K562 (cell line): ENCODE data around the gene LCN12. TPM values are rescaled to one million over a fixed set of nuclear protein-coding genes. Genes with fewer than 3 reads are reported as not detected.
A peak's percentile ranks its signal among the peaks of the same experiment; 100 is the strongest.

Experiments
- ATF1 ChIP-seq, 2 experiments: fragments of 450-650 bp in 1 of 2; IDR thresholded peaks; 2 replicates each; pipeline ENCODE4 v1.6.1; 2016; ENCODE audit warnings: missing compliant biosample characterization in 1 of 2, missing genetic modification characterization in 1 of 2
- DDX20 ChIP-seq: fragments of 450-650 bp; IDR thresholded peaks from 2 replicates; pipeline ENCODE4 v1.6.1; 2016; ENCODE audit warnings: missing genetic modification characterization, low read depth, mild to moderate bottlenecking, missing compliant biosample characterization, moderate library complexity
- HLTF ChIP-seq: fragments of 450-650 bp; IDR thresholded peaks from 2 replicates; pipeline ENCODE4 v1.6.1; 2016
- POLR2G ChIP-seq: fragments of 200-400 bp; formaldehyde crosslinking; IDR thresholded peaks from 2 replicates; pipeline ENCODE4 v1.6.1; 2017; ENCODE audit warnings: low read depth, mild to moderate bottlenecking, antibody characterized with exemption, low read length, moderate library complexity
- RAD21 ChIP-seq, 2 experiments: fragments of 250-450 bp in 1 of 2; fragments of 450-650 bp in 1 of 2; sonication (Bioruptor Pico) in 1 of 2; formaldehyde crosslinking in 1 of 2; IDR thresholded peaks in 1 of 2; conservative IDR thresholded peaks in 1 of 2; 2 replicates each; pipeline versions ENCODE4 v1.4.0 to v1.8.0; 2020 to 2022; ENCODE audit warnings: mild to moderate bottlenecking in 2 of 2, moderate library complexity in 1 of 2
- RB1 ChIP-seq: fragments of 450-650 bp; IDR thresholded peaks from 2 replicates; pipeline ENCODE4 v1.6.1; 2017; ENCODE audit warnings: low read depth, mild to moderate bottlenecking
- THRA ChIP-seq: fragments of 450-650 bp; IDR thresholded peaks from 2 replicates; pipeline ENCODE4 v1.6.1; 2017; ENCODE audit warnings: mild to moderate bottlenecking, moderate library complexity
- ZBTB34 ChIP-seq: fragments of 250-450 bp; sonication (Bioruptor Pico); IDR thresholded peaks from 2 replicates; pipeline ENCODE4 v1.8.0; 2021; ENCODE audit warnings: mild to moderate bottlenecking, moderate library complexity
- ZNF184 ChIP-seq: sonication (generic); formaldehyde crosslinking; IDR thresholded peaks from 2 replicates; pipeline ENCODE4 v1.5.0; 2020; ENCODE audit warnings: missing genetic modification reagents
- ZNF24 ChIP-seq: fragments of 450-650 bp; IDR thresholded peaks from 2 replicates; pipeline ENCODE4 v1.6.1; 2016
- polyA plus RNA-seq, 8 experiments: library from polyadenylated mRNA; depleted of rRNA in 4 of 8; stranded (reverse) in 5 of 8; unstranded in 3 of 8; fragments of >200 nt; fragmentation: Nextera tagmentation in 2 of 8; fragmentation: Illumina TruSeq in 1 of 8; extraction: Ambion mirVana in 2 of 8; extraction: Trizol in 1 of 8; gene quantifications; 2 replicates each; pipeline versions ENCODE4 v1.2.1 to v1.2.3, GENCODE V29; 2011 to 2014; ENCODE audit warnings: inconsistent platforms in 1 of 8, missing spikeins in 1 of 8
- total RNA-seq, 7 experiments: library from RNA; depleted of rRNA in 6 of 7; stranded (reverse); fragments of >200 nt in 6 of 7; fragmentation: Illumina TruSeq in 2 of 7; extraction: Trizol in 2 of 7; gene quantifications; 2 replicates each; pipeline versions ENCODE4 v1.2.1 to v1.2.3, GENCODE V29; 2011 to 2021; ENCODE audit warnings: low replicate concordance in 1 of 7
- TF ChIP-seq, protein P1 (sequence below): fragments of 250-450 bp; sonication (Bioruptor Pico); IDR thresholded peaks from 2 replicates; pipeline ENCODE4 v1.5.0; 2021; ENCODE audit warnings: mild to moderate bottlenecking, moderate library complexity
- TF ChIP-seq, protein P2 (sequence below): sonication (generic); formaldehyde crosslinking; IDR thresholded peaks from 2 replicates; pipeline ENCODE4 v1.8.0; 2022; ENCODE audit warnings: missing genetic modification reagents, mild to moderate bottlenecking, borderline replicate concordance

The LCN12 gene
- total and polyA plus RNA-seq, 9 of the 15 experiments (the other 6 are each of a cell fraction or from before 2014, with no cell fraction given), result 0.05 TPM; not detected in 8

DNA sequence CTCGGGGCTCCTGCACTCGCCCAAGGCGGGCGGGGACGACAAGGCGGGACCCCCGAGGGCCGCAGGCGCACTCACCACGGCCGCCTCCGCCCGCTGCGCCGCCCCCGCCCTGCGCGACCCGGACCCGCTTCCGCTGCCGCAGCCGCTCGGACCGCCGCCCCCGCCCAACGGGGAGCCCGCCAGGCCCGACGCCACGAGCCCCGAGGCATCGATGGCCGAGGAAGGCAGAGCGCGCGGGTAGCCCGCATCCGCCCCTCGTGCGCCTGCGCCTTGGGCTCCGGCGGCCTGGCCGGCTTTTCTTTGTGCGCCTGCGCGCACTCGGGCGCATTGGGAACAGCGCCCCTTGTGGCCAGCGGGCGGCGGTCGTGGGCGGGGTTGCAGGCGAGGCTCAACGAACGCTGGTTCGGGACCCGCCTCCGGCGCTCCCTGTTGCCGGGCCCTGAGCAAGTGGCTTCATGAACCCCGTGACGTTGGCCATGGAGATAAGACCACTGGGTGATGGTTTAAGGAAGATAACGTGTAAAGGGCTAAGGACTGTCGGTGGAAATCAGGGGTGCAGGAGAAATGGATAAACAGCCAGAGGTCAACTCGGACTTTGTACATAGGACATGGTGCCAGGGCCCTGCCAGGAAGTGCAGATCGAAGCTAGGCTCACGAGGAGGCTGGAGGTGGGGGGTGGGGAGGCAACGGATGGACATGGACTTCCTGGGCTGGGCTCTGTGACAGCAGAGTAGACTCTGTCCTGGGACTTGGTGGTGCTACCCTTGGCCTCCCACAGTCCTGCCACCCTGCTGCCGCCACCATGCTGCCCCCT, 7.3 kb upstream of the LCN12 start, which contains the start of the genes C8G and FBXW5 (continued):
- TF ChIP-seq ZBTB34 (CRISPR knock-in tag) (no peak), POLR2G (peak; percentile 66), DDX20 (tag) (no peak), ZNF184 (CRISPR knock-in tag) (no peak), ATF1 (CRISPR knock-in tag; IDR thresholded peaks at IDR 0.05) (0 out of 2 replicates have a peak, but pooled peaks have one; percentile 5), ATF1 (tag; IDR thresholded peaks at IDR 0.05) (peak; percentile 94), RAD21 (CRISPR knock-in tag; conservative IDR thresholded peaks at IDR 0.05 in 1 of 2, IDR thresholded peaks at IDR 0.05 in 1 of 2) (peak in 1 of 2 experiments; percentile 41; a peak in 2 of 4 replicates), HLTF (peak; percentile 75; the same call in 1 of the 2 replicates), ZNF24 (no peak), THRA (no peak), RB1 (peak; percentile 95)
- TF ChIP-seq, protein P1, sequence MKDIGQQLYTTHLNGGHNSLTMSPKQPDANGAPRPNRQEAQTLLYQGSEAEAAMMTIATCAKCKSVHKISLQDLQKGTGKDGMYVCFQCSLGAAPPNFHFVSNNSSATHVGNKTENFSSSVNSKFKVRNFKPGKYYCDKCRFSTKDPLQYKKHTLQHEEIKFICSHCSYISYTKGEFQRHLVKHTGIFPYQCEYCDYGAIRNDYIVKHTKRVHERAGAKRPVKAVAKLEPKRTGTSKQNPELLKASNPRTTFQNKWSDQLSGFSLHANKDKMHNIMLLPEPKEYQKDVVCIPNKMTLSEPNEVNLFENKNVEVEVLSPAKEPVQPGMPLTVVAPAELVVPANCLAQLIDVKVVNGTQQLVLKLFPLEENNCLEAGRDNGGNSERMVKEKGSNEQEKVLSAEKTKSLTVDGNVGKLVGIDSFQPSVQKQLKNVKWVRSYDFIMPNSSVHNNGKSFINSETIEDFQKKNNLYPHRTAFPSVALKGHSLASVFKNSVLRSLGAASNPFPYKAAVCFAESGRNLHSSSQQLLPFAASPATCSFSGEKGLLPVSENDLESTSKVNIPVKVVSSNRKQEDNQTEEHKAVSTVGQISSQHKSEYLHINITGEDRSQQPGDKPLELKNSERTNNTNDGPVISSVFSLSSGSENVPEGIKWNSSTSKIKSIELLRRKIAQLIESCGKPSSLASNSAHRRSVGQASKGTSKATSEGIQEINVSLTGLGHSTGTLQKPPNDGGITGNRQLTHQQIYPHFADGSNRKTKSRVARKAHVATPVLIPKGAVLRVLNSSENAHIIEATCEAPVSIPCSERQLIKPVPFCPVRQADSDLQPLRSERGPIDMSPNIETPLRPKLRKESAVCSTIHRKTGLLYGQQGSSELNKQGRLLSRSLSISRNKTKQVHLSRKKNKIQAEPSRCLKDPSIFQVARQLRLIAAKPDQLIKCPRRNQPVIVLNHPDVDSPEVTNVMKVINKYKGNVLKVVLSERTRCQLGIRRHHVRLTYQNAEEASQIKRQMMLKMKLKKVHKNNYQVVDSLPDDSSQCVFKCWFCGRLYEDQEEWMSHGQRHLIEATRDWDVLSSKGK (CRISPR knock-in tag), result no peak
- TF ChIP-seq, protein P2, sequence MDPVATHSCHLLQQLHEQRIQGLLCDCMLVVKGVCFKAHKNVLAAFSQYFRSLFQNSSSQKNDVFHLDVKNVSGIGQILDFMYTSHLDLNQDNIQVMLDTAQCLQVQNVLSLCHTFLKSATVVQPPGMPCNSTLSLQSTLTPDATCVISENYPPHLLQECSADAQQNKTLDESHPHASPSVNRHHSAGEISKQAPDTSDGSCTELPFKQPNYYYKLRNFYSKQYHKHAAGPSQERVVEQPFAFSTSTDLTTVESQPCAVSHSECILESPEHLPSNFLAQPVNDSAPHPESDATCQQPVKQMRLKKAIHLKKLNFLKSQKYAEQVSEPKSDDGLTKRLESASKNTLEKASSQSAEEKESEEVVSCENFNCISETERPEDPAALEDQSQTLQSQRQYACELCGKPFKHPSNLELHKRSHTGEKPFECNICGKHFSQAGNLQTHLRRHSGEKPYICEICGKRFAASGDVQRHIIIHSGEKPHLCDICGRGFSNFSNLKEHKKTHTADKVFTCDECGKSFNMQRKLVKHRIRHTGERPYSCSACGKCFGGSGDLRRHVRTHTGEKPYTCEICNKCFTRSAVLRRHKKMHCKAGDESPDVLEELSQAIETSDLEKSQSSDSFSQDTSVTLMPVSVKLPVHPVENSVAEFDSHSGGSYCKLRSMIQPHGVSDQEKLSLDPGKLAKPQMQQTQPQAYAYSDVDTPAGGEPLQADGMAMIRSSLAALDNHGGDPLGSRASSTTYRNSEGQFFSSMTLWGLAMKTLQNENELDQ (CRISPR knock-in tag), result no peak
